Embryonic facial prominence (tissue), 1 donor: ENCODE measurements around the gene CLDN5.

ENCODE experiments used
- DNase-seq: peaks from one replicate; pipeline ENCODE4 v3.0.0-alpha.2; 2016; ENCODE audit errors: extremely low spot score

Gene CLDN5

DNA sequence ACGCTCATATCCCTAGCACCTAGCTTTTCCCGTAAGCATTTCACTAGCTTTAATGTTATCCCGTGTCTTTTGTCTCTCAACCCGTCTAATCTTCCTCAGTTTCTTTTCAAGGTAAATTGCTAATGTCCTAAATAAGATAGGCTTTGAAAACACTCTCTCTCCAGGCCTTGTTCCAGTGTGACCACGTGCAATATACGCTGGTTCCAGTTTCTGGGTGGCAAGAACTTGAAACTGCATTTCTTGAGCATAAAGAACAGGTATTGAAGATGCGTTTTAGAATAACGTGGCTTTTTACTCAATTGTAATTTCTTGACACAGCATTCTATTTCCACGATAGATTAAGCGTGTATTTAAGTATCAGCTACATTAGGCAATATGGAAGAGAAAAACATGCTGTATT is 43.4 kb downstream of the CLDN5 start:
- no peak for DNase-seq

DNA sequence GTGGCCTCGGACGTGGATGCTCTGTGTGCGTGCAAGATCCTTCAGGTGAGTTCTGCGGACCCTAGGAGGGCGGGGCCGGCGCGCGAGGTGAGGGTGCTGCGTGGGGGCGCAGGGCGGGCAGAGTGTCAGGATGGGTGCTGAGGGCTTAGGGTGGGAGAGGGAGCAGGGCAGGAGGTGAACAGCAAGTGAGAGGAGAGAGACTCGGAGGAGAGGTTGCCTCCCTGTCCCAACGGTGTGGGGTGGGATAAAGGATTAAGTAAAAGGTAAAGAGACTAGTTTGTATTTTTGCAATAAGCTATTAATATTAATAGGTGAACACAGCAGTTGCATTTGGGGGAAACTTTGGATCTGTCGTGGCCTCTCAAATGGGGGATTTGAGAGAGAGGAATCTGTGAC is 44.0 kb downstream of the CLDN5 start:
- DNase-seq = no peak

DNA sequence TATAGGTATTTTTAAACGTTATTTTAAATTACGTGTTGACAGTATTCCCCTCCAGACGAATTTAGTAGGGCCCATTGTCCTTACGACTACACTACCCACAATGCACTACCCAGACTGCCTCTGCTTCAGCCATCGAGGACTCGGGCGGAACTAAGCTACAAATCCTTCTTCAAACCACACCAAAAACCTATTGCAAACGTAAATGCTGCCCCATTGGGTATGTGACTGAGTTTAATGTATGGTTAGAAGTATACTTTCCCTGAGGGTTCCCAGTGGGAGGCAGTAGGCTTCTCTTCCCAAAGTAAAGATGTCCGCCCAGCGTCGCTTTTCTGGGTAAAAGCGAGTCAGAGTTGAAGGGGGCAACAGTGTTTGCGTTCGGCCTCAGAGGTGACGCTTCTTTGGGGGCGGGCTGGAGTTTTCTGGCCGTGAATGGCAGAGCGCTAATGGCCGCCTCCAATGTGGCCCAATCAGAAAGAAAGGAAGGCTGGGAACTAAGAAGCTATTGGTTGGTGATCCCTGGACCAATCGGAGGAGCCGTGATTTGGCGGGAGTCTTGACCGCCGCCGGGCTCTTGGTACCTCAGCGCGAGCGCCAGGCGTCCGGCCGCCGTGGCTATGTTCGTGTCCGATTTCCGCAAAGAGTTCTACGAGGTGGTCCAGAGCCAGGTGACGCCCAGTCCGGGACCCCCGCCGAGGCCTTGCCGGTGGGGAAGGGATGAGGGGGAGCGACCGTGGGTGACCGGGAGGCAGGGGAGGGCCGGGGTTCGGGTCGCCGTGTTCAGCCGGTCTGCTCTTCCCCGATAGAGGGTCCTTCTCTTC is 44.6 kb downstream of the CLDN5 start, which contains the start of gene CDC45:
Gene CDC45 (plus strand): TSS at position 566 of the 818 bp plus-strand sequence. CDS start 49 bp downstream, at position 615.
- DNase-seq = peak; percentile 97

DNA sequence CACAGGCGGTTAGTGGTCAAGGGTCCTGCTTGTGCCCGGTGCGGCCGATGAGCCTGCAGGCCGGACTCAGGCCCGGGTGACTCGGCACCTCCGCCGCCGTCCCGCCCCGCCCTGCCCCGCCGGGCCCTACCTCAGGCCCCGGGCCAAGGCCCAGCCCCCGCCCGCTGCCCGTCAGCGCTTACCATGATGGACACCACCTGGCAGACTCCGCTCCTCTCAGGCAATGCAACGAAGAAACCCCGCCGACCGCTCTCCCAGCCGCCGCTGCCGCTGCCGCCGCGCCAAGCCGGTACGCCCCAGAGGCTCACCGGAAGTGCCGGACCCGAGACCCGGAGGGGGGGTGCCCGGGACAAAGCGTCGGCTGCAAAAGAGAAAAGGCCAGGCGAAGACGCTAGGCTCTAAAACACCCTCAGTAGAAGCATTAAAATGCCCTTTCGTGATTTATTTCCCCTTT is 45.3 kb downstream of the CLDN5 start, which contains the start of gene UFD1:
Gene UFD1 (minus strand): TSS at position 293 of the 454 bp plus-strand sequence. CDS start 108 bp downstream, at position 185.
- DNase-seq = peak; percentile 43

DNA sequence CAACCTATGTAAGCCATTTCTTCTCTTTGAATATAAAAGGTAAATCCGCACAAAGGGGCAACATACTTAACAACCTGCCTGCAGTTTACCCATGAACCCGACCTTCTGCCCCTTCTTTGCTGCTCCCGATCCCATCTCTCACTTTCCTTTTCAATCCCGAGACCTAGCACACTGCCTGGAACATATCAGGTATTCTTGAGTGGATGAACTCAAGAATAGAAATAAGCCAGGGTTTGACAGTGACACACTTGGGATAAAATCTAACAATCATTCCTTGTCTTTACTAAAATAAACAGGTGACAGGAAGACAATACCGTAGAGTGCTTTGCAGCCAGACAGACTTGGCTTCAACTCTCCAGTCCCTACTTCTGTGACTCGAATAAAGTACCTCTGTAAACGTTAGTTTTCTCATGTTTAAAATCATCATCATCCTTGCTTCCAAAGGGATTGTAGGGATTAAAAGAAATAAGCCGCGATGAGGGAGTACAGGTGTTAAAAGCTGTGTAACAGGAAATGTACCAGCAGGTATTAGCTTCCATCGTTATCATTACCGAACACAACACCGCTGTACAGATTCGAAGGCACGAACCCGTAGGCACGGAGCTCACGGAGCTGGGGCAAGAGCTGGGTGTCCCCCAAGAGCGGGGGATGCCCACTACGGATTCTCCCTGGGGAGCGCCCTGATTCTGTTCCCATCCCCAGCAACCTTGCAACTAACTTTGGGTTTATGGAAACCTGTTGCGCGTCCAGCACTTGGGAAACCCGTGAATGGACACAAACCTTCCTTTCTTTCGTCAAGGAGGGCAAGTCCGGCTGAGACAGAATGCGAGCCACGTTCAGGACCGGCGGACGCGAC is 45.9 kb downstream of the CLDN5 start:
- no peak for DNase-seq

DNA sequence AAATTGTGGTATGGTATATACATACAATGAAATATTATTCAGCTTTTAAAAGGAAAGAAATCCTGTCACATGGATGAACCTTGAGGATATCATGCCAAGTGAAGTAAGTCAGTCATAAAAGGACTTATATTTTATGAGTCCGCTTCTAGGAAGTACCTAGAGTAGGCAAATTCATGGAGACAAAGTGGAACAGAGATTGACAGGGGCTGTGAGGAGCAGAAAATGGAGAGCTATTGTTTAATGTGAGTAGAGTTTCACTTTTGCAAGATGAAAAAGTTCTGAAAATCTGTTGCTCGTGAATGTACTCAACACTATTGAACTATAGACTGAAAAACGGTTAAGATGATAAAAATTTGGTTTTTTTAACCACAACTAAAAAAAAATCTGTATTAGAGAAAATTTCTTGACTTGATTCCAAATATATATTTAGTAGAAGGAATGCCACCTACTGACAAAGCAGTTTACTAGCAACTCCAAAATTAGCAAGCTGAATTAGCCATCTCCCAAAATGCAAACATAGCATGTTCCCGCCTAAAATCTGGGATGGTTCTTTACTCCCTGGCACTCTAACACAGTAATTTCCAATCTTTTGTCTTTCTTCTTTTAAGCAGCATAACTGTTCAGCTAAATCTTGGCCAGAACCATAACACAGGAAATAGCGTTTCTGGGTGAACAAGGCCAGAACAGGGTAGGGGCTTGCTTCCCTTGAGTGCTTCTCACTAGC is 46.7 kb downstream of the CLDN5 start:
- DNase-seq = no peak

DNA sequence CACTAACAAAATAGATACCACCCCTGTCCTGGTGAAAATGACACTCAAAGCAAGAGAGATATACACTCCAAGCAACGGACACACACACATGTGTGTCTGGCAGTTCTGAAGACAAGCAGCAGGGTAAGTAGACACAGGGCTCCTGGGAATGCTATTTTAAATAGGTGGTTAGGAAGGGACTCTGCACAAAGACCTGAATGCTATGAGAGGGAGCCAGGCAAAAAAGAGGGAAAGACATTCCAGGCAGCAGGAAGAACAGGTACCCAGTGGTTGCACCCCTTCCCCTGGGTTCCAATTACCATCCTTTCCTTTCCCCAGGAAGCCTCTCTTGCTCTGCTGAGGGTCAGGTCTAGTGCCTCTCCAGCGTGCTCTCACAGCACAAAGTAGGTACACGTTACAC is 48.2 kb downstream of the CLDN5 start:
- DNase-seq = no peak

DNA sequence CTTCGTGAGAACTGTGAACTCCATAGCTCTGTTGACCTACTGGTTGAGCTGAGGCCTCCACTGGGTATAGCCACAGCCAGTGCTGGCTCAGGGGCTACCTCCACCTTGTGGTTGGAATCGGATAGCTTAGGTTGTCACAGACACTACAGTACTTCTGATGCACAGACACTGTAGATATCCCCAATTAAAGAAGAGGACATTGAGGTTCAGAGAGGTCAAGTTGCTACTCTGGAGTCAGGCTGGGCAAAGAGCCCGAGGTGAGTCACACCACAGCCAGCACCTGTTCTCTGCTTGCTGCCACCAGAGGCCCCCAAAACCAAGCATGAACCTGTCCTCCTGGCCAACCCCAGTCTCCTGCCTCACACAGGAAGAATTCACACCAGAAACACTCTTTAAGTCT is 50.6 kb downstream of the CLDN5 start:
- DNase-seq = no peak
